HEK293 (cell line): ENCODE measurements around the gene DACT3.

Source experiments
- CTCF ChIA-PET: fragments of 350-600 bp; formaldehyde crosslinking; extraction: SDS; loops from one replicate; lab custom pipeline; 2021; ENCODE audit warnings: antibody characterized with exemption; lab: Yijun Ruan, JAX
- POLR2A ChIA-PET: fragments of 300-600 bp; formaldehyde crosslinking; extraction: SDS; loops from one replicate; lab custom pipeline; 2020; ENCODE audit warnings: antibody characterized with exemption, inconsistent platforms; lab: Yijun Ruan, JAX
- H3K27ac ChIP-seq: fragments of 200-500 bp; sonication (Bioruptor generic); 2 replicates; pipeline ENCODE4 v1.5.1; 2014; ENCODE audit warnings: low read depth, low read length, control low read depth, inconsistent platforms; ENCODE audit errors: extremely low read depth
- H3K36me3 ChIP-seq, 2 experiments: fragments of 200-500 bp in 1 of 2; sonication (Bioruptor generic) in 1 of 2; 1 replicate in 1 of 2; 2 replicates in 1 of 2; pipeline ENCODE4 v1.5.1; 2014 to 2017; ENCODE audit warnings: inconsistent platforms in 2 of 2, low read length in 2 of 2; ENCODE audit not compliant: control insufficient read depth in 2 of 2, insufficient read depth in 1 of 2
- H3K4me1 ChIP-seq: fragments of 200-500 bp; sonication (Bioruptor generic); 2 replicates; pipeline ENCODE4 v1.5.1; 2014; ENCODE audit warnings: mild to moderate bottlenecking, low read length, inconsistent platforms; ENCODE audit not compliant: control insufficient read depth, insufficient read depth
- H3K4me3 ChIP-seq: 2 replicates; pipeline ENCODE4 v1.5.1; 2011; ENCODE audit warnings: low read depth, mild to moderate bottlenecking, control low read depth, low read length, moderate library complexity
- H3K9me3 ChIP-seq: fragments of 200-500 bp; sonication (Bioruptor generic); 2 replicates; pipeline ENCODE4 v1.5.1; 2014; ENCODE audit warnings: low read depth, low read length, inconsistent platforms; ENCODE audit not compliant: control insufficient read depth, insufficient read depth
- EGR2 ChIP-seq: fragments of 450-650 bp; formaldehyde crosslinking; IDR thresholded peaks from 2 replicates; pipeline ENCODE4 v1.5.1; 2016; ENCODE audit warnings: low read depth, missing biosample characterization, missing genetic modification characterization
- GLIS2 ChIP-seq: fragments of 450-650 bp; formaldehyde crosslinking; IDR thresholded peaks from 2 replicates; pipeline ENCODE4 v1.5.1; 2016; ENCODE audit warnings: missing biosample characterization, missing genetic modification characterization
- KLF1 ChIP-seq: fragments of 450-650 bp; formaldehyde crosslinking; IDR thresholded peaks from 2 replicates; pipeline ENCODE4 v1.5.1; 2016; ENCODE audit warnings: missing biosample characterization, missing genetic modification characterization
- KLF10 ChIP-seq: fragments of 450-650 bp; IDR thresholded peaks from 2 replicates; pipeline ENCODE4 v1.5.1; 2018; ENCODE audit warnings: missing biosample characterization, mild to moderate bottlenecking, missing genetic modification characterization
- KLF16 ChIP-seq: fragments of 450-650 bp; formaldehyde crosslinking; IDR thresholded peaks from 2 replicates; pipeline ENCODE4 v1.5.1; 2017; ENCODE audit warnings: missing biosample characterization, missing genetic modification characterization
- KLF9 ChIP-seq: fragments of 450-650 bp; formaldehyde crosslinking; IDR thresholded peaks from 2 replicates; pipeline ENCODE4 v1.5.1; 2016; ENCODE audit warnings: missing biosample characterization, missing genetic modification characterization, low read depth
- SP2 ChIP-seq: fragments of 450-650 bp; formaldehyde crosslinking; IDR thresholded peaks from 2 replicates; pipeline ENCODE4 v1.5.1; 2016; ENCODE audit warnings: missing biosample characterization, missing genetic modification characterization
- SP3 ChIP-seq: fragments of 450-650 bp; formaldehyde crosslinking; IDR thresholded peaks from 2 replicates; pipeline ENCODE4 v1.5.1; 2016; ENCODE audit warnings: missing biosample characterization, missing genetic modification characterization
- ZBTB8A ChIP-seq: fragments of 450-650 bp; formaldehyde crosslinking; IDR thresholded peaks from 2 replicates; pipeline ENCODE4 v1.5.1; 2016; ENCODE audit warnings: missing biosample characterization, missing genetic modification characterization
- ZFHX2 ChIP-seq: fragments of 450-650 bp; formaldehyde crosslinking; conservative IDR thresholded peaks from 2 replicates; pipeline ENCODE4 v1.5.1; 2016; ENCODE audit warnings: missing biosample characterization, missing genetic modification characterization
- ZFP69B ChIP-seq: fragments of 450-650 bp; formaldehyde crosslinking; IDR thresholded peaks from 2 replicates; pipeline ENCODE4 v1.5.1; 2016; ENCODE audit warnings: missing biosample characterization, missing genetic modification characterization
- ZNF23 ChIP-seq: fragments of 450-650 bp; formaldehyde crosslinking; IDR thresholded peaks from 2 replicates; pipeline ENCODE4 v1.5.1; 2016; ENCODE audit warnings: missing biosample characterization, missing genetic modification characterization, borderline replicate concordance
- ZNF501 ChIP-seq: fragments of 450-650 bp; formaldehyde crosslinking; IDR thresholded peaks from 2 replicates; pipeline ENCODE4 v1.5.1; 2016; ENCODE audit warnings: missing biosample characterization, missing genetic modification characterization
- ZNF654 ChIP-seq: fragments of 450-650 bp; formaldehyde crosslinking; IDR thresholded peaks from 2 replicates; pipeline ENCODE4 v1.5.1; 2016; ENCODE audit warnings: low read depth, missing biosample characterization, missing genetic modification characterization
- ZNF701 ChIP-seq: fragments of 450-650 bp; formaldehyde crosslinking; IDR thresholded peaks from 2 replicates; pipeline ENCODE4 v1.5.1; 2016; ENCODE audit warnings: missing biosample characterization, missing genetic modification characterization
- TF ChIP-seq, protein P1 (sequence below): fragments of 450-650 bp; IDR thresholded peaks from 2 replicates; pipeline ENCODE4 v1.5.1; 2018; ENCODE audit warnings: missing biosample characterization, missing genetic modification characterization
- TF ChIP-seq, protein P2 (sequence below): fragments of 450-650 bp; formaldehyde crosslinking; optimal IDR thresholded peaks from 2 replicates; pipeline ENCODE3; 2016; ENCODE audit warnings: missing biosample characterization, mild to moderate bottlenecking, missing genetic modification characterization
- TF ChIP-seq, protein P3 (sequence below): fragments of 450-650 bp; formaldehyde crosslinking; conservative IDR thresholded peaks from 2 replicates; pipeline ENCODE4 v1.5.1; 2016; ENCODE audit warnings: low read depth, missing biosample characterization, missing genetic modification characterization
- TF ChIP-seq, protein P4 (sequence below): fragments of 450-650 bp; formaldehyde crosslinking; IDR thresholded peaks from 2 replicates; pipeline ENCODE4 v1.5.1; 2017; ENCODE audit warnings: missing biosample characterization, mild to moderate bottlenecking, missing genetic modification characterization, moderate library complexity

DACT3 gene, protein sequence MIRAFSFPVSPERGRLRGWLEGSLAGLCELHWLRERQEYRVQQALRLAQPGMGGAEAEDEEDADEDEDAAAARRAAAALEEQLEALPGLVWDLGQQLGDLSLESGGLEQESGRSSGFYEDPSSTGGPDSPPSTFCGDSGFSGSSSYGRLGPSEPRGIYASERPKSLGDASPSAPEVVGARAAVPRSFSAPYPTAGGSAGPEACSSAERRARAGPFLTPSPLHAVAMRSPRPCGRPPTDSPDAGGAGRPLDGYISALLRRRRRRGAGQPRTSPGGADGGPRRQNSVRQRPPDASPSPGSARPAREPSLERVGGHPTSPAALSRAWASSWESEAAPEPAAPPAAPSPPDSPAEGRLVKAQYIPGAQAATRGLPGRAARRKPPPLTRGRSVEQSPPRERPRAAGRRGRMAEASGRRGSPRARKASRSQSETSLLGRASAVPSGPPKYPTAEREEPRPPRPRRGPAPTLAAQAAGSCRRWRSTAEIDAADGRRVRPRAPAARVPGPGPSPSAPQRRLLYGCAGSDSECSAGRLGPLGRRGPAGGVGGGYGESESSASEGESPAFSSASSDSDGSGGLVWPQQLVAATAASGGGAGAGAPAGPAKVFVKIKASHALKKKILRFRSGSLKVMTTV

DNA sequence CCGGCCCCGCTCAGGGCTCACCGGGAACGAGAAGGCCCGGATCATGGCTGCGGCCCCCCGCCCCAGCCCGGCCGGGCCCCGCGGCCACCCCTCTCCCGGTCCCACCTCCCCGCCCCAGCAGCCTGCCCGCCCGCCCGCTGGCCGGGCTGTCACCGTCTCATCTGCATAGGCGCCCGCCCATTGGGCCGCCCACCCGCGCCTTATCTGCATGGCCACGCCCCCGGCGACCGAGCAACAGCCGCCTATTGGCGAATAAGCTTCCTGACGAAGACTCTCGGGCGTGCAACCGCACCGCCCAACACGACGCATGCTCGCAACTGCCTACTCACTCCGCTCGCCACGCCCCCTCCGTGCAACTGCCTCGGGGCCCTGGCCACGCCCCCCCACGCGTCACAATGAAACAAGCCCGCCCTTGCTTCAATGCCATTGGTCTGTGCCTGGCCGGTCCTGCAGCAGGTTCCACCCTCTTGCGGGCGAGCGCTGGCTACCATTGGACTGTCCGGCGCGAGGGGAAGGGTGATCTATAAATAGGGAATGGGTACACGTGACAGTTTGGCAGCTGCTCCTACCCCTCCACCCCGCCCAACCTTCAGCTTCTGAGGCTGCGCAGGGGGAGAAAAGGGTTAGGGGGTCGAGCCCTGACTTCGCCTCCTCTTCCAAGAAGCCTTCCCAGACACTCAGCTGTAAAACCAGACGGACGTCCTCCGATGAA lies at the start of gene DACT3:
Gene DACT3 (minus strand): TSS at position 163 of the 712 bp plus-strand sequence. CDS start 118 bp downstream, at position 45.
- Histone ChIP-seq H3K27ac (peak within 1 kb of the TSS; percentile 27; the same call in 1 of the 2 replicates), H3K4me3 (peak within 1 kb of the TSS; percentile 45), H3K9me3 (no peaks in the 10 kb centered on the region)
- CTCF ChIA-PET: interaction anchor here (0.6 to 7.6 kb wide), 41 partner anchors 9 to 464 kb away, joined by 3 to 327 read pairs (median 7); partner anchors contain the start of genes CALM3, GNG8 and PTGIR
- TF ChIP-seq ZNF501 (tag by site-specific recombination): no peak
- TF ChIP-seq GLIS2 (tag by site-specific recombination): peak; percentile 1; the same call in 1 of the 2 replicates
- peak; percentile 83 for TF ChIP-seq KLF16 (tag by site-specific recombination)
- TF ChIP-seq ZBTB8A: peak; percentile 74
- TF ChIP-seq ZNF654 (tag by site-specific recombination): no peak
- TF ChIP-seq, protein P1, sequence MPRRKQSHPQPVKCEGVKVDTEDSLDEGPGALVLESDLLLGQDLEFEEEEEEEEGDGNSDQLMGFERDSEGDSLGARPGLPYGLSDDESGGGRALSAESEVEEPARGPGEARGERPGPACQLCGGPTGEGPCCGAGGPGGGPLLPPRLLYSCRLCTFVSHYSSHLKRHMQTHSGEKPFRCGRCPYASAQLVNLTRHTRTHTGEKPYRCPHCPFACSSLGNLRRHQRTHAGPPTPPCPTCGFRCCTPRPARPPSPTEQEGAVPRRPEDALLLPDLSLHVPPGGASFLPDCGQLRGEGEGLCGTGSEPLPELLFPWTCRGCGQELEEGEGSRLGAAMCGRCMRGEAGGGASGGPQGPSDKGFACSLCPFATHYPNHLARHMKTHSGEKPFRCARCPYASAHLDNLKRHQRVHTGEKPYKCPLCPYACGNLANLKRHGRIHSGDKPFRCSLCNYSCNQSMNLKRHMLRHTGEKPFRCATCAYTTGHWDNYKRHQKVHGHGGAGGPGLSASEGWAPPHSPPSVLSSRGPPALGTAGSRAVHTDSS (tag by site-specific recombination): peak; percentile 2; the same call in 1 of the 2 replicates
- TF ChIP-seq ZNF701 (tag by site-specific recombination): no peak
- TF ChIP-seq, protein P2, sequence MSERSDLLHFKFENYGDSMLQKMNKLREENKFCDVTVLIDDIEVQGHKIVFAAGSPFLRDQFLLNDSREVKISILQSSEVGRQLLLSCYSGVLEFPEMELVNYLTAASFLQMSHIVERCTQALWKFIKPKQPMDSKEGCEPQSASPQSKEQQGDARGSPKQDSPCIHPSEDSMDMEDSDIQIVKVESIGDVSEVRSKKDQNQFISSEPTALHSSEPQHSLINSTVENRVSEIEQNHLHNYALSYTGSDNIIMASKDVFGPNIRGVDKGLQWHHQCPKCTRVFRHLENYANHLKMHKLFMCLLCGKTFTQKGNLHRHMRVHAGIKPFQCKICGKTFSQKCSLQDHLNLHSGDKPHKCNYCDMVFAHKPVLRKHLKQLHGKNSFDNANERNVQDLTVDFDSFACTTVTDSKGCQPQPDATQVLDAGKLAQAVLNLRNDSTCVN (tag by site-specific recombination): peak; percentile 1
- TF ChIP-seq KLF10 (tag by site-specific recombination): peak; percentile 14; the same call in 1 of the 2 replicates
- TF ChIP-seq EGR2 (tag by site-specific recombination): peak; percentile 35; the same call in 1 of the 2 replicates
- no peak for TF ChIP-seq ZNF23 (tag by site-specific recombination)
- peak; percentile 97 for TF ChIP-seq SP2 (tag by site-specific recombination)
- TF ChIP-seq SP3 (tag by site-specific recombination): peak; percentile 96
- TF ChIP-seq ZFHX2 (tag by site-specific recombination): peak; percentile 79
- TF ChIP-seq, protein P3, sequence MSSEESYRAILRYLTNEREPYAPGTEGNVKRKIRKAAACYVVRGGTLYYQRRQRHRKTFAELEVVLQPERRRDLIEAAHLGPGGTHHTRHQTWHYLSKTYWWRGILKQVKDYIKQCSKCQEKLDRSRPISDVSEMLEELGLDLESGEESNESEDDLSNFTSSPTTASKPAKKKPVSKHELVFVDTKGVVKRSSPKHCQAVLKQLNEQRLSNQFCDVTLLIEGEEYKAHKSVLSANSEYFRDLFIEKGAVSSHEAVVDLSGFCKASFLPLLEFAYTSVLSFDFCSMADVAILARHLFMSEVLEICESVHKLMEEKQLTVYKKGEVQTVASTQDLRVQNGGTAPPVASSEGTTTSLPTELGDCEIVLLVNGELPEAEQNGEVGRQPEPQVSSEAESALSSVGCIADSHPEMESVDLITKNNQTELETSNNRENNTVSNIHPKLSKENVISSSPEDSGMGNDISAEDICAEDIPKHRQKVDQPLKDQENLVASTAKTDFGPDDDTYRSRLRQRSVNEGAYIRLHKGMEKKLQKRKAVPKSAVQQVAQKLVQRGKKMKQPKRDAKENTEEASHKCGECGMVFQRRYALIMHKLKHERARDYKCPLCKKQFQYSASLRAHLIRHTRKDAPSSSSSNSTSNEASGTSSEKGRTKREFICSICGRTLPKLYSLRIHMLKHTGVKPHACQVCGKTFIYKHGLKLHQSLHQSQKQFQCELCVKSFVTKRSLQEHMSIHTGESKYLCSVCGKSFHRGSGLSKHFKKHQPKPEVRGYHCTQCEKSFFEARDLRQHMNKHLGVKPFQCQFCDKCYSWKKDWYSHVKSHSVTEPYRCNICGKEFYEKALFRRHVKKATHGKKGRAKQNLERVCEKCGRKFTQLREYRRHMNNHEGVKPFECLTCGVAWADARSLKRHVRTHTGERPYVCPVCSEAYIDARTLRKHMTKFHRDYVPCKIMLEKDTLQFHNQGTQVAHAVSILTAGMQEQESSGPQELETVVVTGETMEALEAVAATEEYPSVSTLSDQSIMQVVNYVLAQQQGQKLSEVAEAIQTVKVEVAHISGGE: peak; percentile 33; the same call in 1 of the 2 replicates
- peak; percentile 28 for TF ChIP-seq KLF1
- TF ChIP-seq, protein P4, sequence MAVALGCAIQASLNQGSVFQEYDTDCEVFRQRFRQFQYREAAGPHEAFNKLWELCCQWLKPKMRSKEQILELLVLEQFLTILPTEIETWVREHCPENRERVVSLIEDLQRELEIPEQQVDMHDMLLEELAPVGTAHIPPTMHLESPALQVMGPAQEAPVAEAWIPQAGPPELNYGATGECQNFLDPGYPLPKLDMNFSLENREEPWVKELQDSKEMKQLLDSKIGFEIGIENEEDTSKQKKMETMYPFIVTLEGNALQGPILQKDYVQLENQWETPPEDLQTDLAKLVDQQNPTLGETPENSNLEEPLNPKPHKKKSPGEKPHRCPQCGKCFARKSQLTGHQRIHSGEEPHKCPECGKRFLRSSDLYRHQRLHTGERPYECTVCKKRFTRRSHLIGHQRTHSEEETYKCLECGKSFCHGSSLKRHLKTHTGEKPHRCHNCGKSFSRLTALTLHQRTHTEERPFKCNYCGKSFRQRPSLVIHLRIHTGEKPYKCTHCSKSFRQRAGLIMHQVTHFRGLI (tag by site-specific recombination): 0 out of 2 replicates have a peak, but pooled peaks have one; percentile 47
- no peak for TF ChIP-seq ZFP69B (tag by site-specific recombination)
- peak; percentile 100 for TF ChIP-seq KLF9
- TF ChIP-seq, all 188 proteins: peak for 14
- Histone ChIP-seq H3K36me3 (no peaks in the 10 kb centered on the region; a peak in 1 of 3 replicates), H3K4me1 (peaks cover 21% of the 10 kb centered on the region)
- POLR2A ChIA-PET: interaction anchor here (0.5 to 2.7 kb wide), 15 partner anchors 9 to 1029 kb away, joined by 3 to 27 read pairs (median 3); partner anchors contain the start of genes CALM3, IRF2BP1 and TMEM160
